Measurements from ENCODE around the gene POTEF.
"Not testable (repeated sequence)": the region's sequence is repeated elsewhere in the genome, so short reads cannot be mapped to it uniquely, and the experiment has no call there.

DNA sequence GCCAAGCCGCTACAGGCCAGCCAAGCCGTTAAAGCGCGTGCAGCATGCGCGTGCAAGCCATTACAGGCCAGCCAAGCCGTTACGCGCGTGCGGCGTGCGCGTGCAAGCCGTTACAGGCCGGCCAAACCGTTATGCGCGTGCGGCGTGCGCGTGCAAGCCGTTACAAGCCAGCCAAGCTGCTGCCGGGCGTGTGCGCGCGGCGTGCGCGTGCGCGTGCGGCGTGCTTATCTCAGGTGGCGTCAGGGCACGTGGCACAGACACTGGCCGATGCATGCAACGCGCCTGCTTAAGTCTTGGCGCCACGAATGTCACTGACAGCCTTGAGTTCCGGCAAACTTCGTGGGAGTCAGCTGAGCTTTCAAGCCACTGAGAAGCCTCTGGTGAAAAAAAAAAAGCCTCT, 8.1 kb downstream of the POTEF start:
- TF ChIP-seq POLR2A (IDR thresholded peaks at IDR 0.05; ENCODE audit: low read depth, low read length); PAX5 (IDR thresholded peaks at IDR 0.05; ENCODE audit: insufficient read depth, low read length, severe bottlenecking); POLR2AphosphoS5 (IDR thresholded peaks at IDR 0.05; ENCODE audit: low read depth, low read length): not testable (repeated sequence)

All from GM12891 (cell line).